Measurements from ENCODE around the gene TGM5. TPM values are rescaled to one million over a fixed set of nuclear protein-coding genes. Genes with fewer than 3 reads are reported as not detected.
A peak's percentile ranks its signal among the peaks of the same experiment; 100 is the strongest.
"Not testable (repeated sequence)": the region's sequence is repeated elsewhere in the genome, so short reads cannot be mapped to it uniquely, and the experiment has no call there.

Gene TGM5
- total RNA-seq, 2 experiments from 2014 or later: 0.20 to 0.28 TPM

GRCh38 chr15:43208052-43209002, 58.4 kb downstream of the TGM5 start:
- no peaks in the 10 kb centered on the region for H3K4me1 Mint-ChIP-seq
- no peak overlapping the region for H3K4me3 Mint-ChIP-seq
- H3K27me3 Mint-ChIP-seq: peaks cover 14% of the 10 kb centered on the region
- H3K27ac Mint-ChIP-seq: no peak overlapping the region
- H3K36me3 Mint-ChIP-seq (ENCODE audit: low read depth): no peaks in the 10 kb centered on the region
- POLR2A ChIA-PET: no interaction called here
- H3K9me3 Mint-ChIP-seq: no peaks in the 10 kb centered on the region
- CTCF ChIA-PET: interaction anchor here (1.5 to 1.7 kb wide), 2 partner anchors 17 to 80 kb away, joined by 3 to 4 read pairs; no protein-coding TSS in a partner anchor
- DNase-seq: no peak

DNA sequence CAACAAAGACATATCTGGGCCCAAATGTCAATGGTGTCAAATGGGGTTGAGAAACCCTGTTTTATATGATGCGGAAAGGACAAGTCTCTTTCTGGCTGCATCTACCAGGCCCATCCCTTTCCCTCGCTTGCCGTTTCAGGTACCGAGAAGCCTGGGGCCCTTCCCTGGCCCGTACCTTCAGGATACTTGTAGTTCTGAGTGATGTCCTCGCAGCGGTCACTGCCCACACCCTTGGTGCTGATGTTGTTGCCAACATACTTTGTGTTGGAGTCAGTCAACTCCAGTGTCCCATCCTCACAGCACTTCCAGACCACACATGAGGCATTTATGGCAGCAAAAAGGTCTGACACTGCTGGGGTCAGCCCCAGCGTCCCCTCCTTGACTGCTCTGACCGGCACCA, 59.7 kb downstream of the TGM5 start:
- Mint-ChIP-seq H3K27ac (no peak overlapping the region), H3K9me3 (no peaks in the 10 kb centered on the region), H3K4me3 (no peak overlapping the region), H3K27me3 (peaks cover 14% of the 10 kb centered on the region), H3K36me3 (ENCODE audit: low read depth) (no peaks in the 10 kb centered on the region), H3K4me1 (no peaks in the 10 kb centered on the region)
- ChIA-PET CTCF (no interaction called here), POLR2A (no interaction called here)
- DNase-seq: no peak

DNA sequence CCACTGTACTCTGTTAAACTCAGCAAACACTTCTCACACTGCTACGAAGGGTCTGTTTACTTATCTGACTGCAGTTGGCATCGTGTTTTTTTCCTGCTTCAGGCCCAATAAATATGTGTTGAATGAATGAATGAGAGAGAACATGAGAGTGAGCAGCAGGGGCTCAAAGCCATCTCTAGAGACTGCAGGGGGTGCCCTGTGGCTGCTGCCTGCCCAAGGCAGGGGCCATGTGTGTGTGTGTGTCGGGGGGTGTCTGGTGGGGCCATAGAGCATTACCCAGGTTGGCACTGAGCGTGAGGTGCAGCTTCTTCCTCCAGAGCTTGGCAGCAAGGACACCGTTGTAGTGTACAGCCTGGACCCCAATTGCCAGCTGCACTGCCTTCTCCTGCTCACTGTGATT, 60.7 kb downstream of the TGM5 start:
- no peaks in the 10 kb centered on the region for H3K9me3 Mint-ChIP-seq
- POLR2A ChIA-PET: no interaction called here
- no peak overlapping the region for H3K4me3 Mint-ChIP-seq
- CTCF ChIA-PET: interaction anchor here (0.6 kb wide), 1 partner anchor 1373 kb away, joined by 4 read pairs; no protein-coding TSS in a partner anchor
- peaks cover 14% of the 10 kb centered on the region for H3K27me3 Mint-ChIP-seq
- H3K4me1 Mint-ChIP-seq: no peaks in the 10 kb centered on the region
- no peak overlapping the region for H3K27ac Mint-ChIP-seq
- DNase-seq: no peak
- no peaks in the 10 kb centered on the region for H3K36me3 Mint-ChIP-seq (ENCODE audit: low read depth)

- Mint-ChIP-seq H3K36me3 (ENCODE audit: low read depth) (peaks cover 2% of the 10 kb centered on the region), H3K9me3 (no peaks in the 10 kb centered on the region), H3K4me1 (peaks cover 11% of the 10 kb centered on the region), H3K27me3 (peaks cover 14% of the 10 kb centered on the region), H3K4me3 (no peak overlapping the region), H3K27ac (no peak overlapping the region)
- DNase-seq: peak; percentile 55
- CTCF ChIA-PET: interaction anchor here (0.6 to 2.5 kb wide), 29 partner anchors 9 to 502 kb away, joined by 3 to 21 read pairs (median 3); partner anchors contain the start of genes CCNDBP1 and ZSCAN29
- POLR2A ChIA-PET: interaction anchor here (1.3 to 3.6 kb wide), 3 partner anchors 10 to 19 kb away, joined by 3 to 10 read pairs (median 3); partner anchors contain the start of gene CCNDBP1
Observed at GRCh38 chr15:43204016-43204901, 62.5 kb downstream of the TGM5 start.

- peaks cover 5% of the 10 kb centered on the region for H3K9me3 Mint-ChIP-seq
- H3K4me1 Mint-ChIP-seq: peaks cover 13% of the 10 kb centered on the region
- H3K27me3 Mint-ChIP-seq: no peaks in the 10 kb centered on the region
- POLR2A ChIA-PET: no interaction called here
- peaks cover 28% of the 10 kb centered on the region for H3K36me3 Mint-ChIP-seq (ENCODE audit: low read depth)
- CTCF ChIA-PET: no interaction called here
- no peak overlapping the region for H3K27ac Mint-ChIP-seq
- no peak for DNase-seq
- no peak overlapping the region for H3K4me3 Mint-ChIP-seq
Observed at GRCh38 chr15:43199945-43200488, 66.7 kb downstream of the TGM5 start.

- ChIA-PET CTCF (no interaction called here), POLR2A (no interaction called here)
- Mint-ChIP-seq H3K36me3 (ENCODE audit: low read depth) (peaks cover 37% of the 10 kb centered on the region), H3K27me3 (no peaks in the 10 kb centered on the region), H3K4me1 (peaks cover 13% of the 10 kb centered on the region), H3K4me3 (no peak overlapping the region), H3K27ac (no peak overlapping the region), H3K9me3 (peaks cover 5% of the 10 kb centered on the region)
- DNase-seq: no peak
Observed at GRCh38 chr15:43198992-43199391, 67.7 kb downstream of the TGM5 start.

- Mint-ChIP-seq H3K4me1 (peaks cover 13% of the 10 kb centered on the region), H3K36me3 (ENCODE audit: low read depth) (peaks cover 38% of the 10 kb centered on the region)
- H3K27ac Mint-ChIP-seq, H3K27me3 Mint-ChIP-seq, H3K9me3 Mint-ChIP-seq, DNase-seq, H3K4me3 Mint-ChIP-seq, POLR2A ChIA-PET, CTCF ChIA-PET: not testable (repeated sequence)
Observed at GRCh38 chr15:43198556-43198955, 68.2 kb downstream of the TGM5 start.

GRCh38 chr15:43197773-43198172, 69.0 kb downstream of the TGM5 start:
- peaks cover 13% of the 10 kb centered on the region for H3K4me1 Mint-ChIP-seq
- CTCF ChIA-PET: interaction anchor here (1.7 kb wide), 1 partner anchor 28 kb away, joined by 4 read pairs; no protein-coding TSS in a partner anchor

GRCh38 chr15:43196760-43197548, 69.8 kb downstream of the TGM5 start:
- CTCF ChIA-PET: interaction anchor here (0.6 to 1.7 kb wide), 2 partner anchors 28 to 634 kb away, joined by 3 to 4 read pairs; no protein-coding TSS in a partner anchor

More at GRCh38 chr15:43197773-43198172, 69.0 kb downstream of the TGM5 start:
- not testable (repeated sequence) for H3K27me3 Mint-ChIP-seq, H3K4me3 Mint-ChIP-seq, DNase-seq, H3K9me3 Mint-ChIP-seq, H3K27ac Mint-ChIP-seq
- POLR2A ChIA-PET: interaction anchor here (1.9 kb wide), 1 partner anchor 12 kb away, joined by 5 read pairs; no protein-coding TSS in a partner anchor
- H3K36me3 Mint-ChIP-seq (ENCODE audit: low read depth): peaks cover 44% of the 10 kb centered on the region

DNA sequence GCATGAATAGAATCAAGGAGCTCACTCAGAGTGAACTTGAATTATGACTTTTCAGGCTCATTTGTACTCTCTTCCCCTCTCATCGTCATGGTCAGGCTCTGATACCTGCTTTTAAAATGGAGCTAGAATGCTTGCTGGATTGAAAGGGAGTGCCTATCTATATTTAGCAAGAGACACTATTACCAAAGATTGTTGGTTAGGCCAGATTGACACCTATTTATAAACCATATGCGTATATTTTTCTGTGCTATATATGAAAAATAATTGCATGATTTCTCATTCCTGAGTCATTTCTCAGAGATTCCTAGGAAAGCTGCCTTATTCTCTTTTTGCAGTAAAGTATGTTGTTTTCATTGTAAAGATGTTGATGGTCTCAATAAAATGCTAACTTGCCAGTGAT, 71.9 kb downstream of the TGM5 start:
- CTCF ChIA-PET: interaction anchor here (0.7 to 3.9 kb wide), 4 partner anchors 8 to 91 kb away, joined by 3 to 21 read pairs (median 4); no protein-coding TSS in a partner anchor

More at GRCh38 chr15:43196760-43197548, 69.8 kb downstream of the TGM5 start:
- Mint-ChIP-seq H3K4me1 (peaks cover 13% of the 10 kb centered on the region), H3K4me3 (no peak overlapping the region), H3K27me3 (no peaks in the 10 kb centered on the region), H3K36me3 (ENCODE audit: low read depth) (peaks cover 52% of the 10 kb centered on the region), H3K27ac (no peak overlapping the region), H3K9me3 (peaks cover 5% of the 10 kb centered on the region)
- POLR2A ChIA-PET: interaction anchor here (1.9 kb wide), 1 partner anchor 11 kb away, joined by 5 read pairs; no protein-coding TSS in a partner anchor
- DNase-seq: no peak

GRCh38 chr15:43193710-43194109, 73.0 kb downstream of the TGM5 start:
- no peak for DNase-seq
- no peaks in the 10 kb centered on the region for H3K27me3 Mint-ChIP-seq
- H3K4me1 Mint-ChIP-seq: peaks cover 8% of the 10 kb centered on the region
- H3K27ac Mint-ChIP-seq: no peak overlapping the region
- H3K9me3 Mint-ChIP-seq: peaks cover 5% of the 10 kb centered on the region
- ChIA-PET CTCF (interaction anchor here (1.1 to 3.9 kb wide), 2 partner anchors 11 to 92 kb away, joined by 4 to 21 read pairs; no protein-coding TSS in a partner anchor), POLR2A (interaction anchor here (1.1 to 2.0 kb wide), 2 partner anchors 9 to 10 kb away, joined by 3 to 4 read pairs; no protein-coding TSS in a partner anchor)
- peaks cover 74% of the 10 kb centered on the region for H3K36me3 Mint-ChIP-seq (ENCODE audit: low read depth)
- no peak overlapping the region for H3K4me3 Mint-ChIP-seq

More for the DNA sequence above, 71.9 kb downstream of the TGM5 start:
- Mint-ChIP-seq H3K27ac (no peak overlapping the region), H3K27me3 (no peaks in the 10 kb centered on the region), H3K36me3 (ENCODE audit: low read depth) (peaks cover 67% of the 10 kb centered on the region), H3K9me3 (peaks cover 5% of the 10 kb centered on the region), H3K4me1 (peaks cover 7% of the 10 kb centered on the region), H3K4me3 (no peak overlapping the region)
- DNase-seq: no peak
- POLR2A ChIA-PET: interaction anchor here (2.0 kb wide), 1 partner anchor 10 kb away, joined by 4 read pairs; no protein-coding TSS in a partner anchor

Data from activated CD4-positive, alpha-beta memory T cell treated with anti-CD3 and anti-CD28 coated beads, Interleukin-2, amount 10 ng/mL, durations not matched to agents 7 days and 5 days (primary cell).